Measurements from ENCODE around the gene TRIM17.

- TF ChIP-seq POLR2A (IDR thresholded peaks at IDR 0.05; ENCODE audit: low read length): no peak
- no peak for TF ChIP-seq GATA1 (IDR thresholded peaks at IDR 0.05; ENCODE audit: low read depth, low read length)
Measured at GRCh38 chr1:228363686-228364067, 53.0 kb downstream of the TRIM17 start.
